OCI-LY3 (cell line): ENCODE data around the gene THAP5.

ENCODE experiments used
- H2AFZ ChIP-seq: fragments of 200-600, 300-600 bp; shearing (Covaris generic); 2 replicates; pipeline ENCODE4 v1.6.0; 2014; ENCODE audit warnings: antibody characterized with exemption, low read depth, low read length
- H3K27ac ChIP-seq: fragments of 200-600, 300-600 bp; sonication (generic); 2 replicates; pipeline ENCODE4 v1.5.1; 2014; ENCODE audit warnings: mild to moderate bottlenecking, low read length, moderate library complexity, mixed read lengths
- H3K27me3 ChIP-seq: fragments of 200-600, 300-600 bp; sonication (generic); 2 replicates; pipeline ENCODE4 v1.6.1; 2014; ENCODE audit warnings: low read depth, low read length, mixed read lengths
- H3K36me3 ChIP-seq: fragments of 200-600, 300-600 bp; sonication (generic); replicated peaks from 2 replicates; pipeline ENCODE3; 2014; ENCODE audit warnings: low read depth, low read length, mixed read lengths
- H3K4me1 ChIP-seq: fragments of 300-600, 200-600 bp; sonication (generic); 2 replicates; pipeline ENCODE4 v1.6.1; 2014; ENCODE audit warnings: low read length, mixed read lengths
- H3K4me2 ChIP-seq: fragments of 200-600, 300-600 bp; sonication (generic); 2 replicates; pipeline ENCODE4 v1.6.1; 2014; ENCODE audit warnings: low read length, mixed read lengths
- H3K4me3 ChIP-seq: fragments of 300-600, 200-600 bp; sonication (generic); 2 replicates; pipeline ENCODE4 v1.5.1; 2014; ENCODE audit warnings: antibody characterized with exemption, mild to moderate bottlenecking, low read length, moderate library complexity
- H3K79me2 ChIP-seq: fragments of 300-600, 200-600 bp; shearing (Covaris generic); 2 replicates; pipeline ENCODE4 v1.6.1; 2014; ENCODE audit warnings: mild to moderate bottlenecking, low read length, mixed read lengths
- H3K9ac ChIP-seq: fragments of 300-600, 200-600 bp; shearing (Covaris generic); 2 replicates; pipeline ENCODE4 v1.6.0; 2014; ENCODE audit warnings: mild to moderate bottlenecking, low read length, moderate library complexity
- H3K9me3 ChIP-seq: fragments of 200-600, 300-600 bp; shearing (Covaris generic); 2 replicates; pipeline ENCODE4 v1.6.1; 2014; ENCODE audit warnings: low read length, mixed read lengths; ENCODE audit not compliant: insufficient read depth
- H4K20me1 ChIP-seq: fragments of 200-600, 300-600 bp; sonication (generic); 2 replicates; pipeline ENCODE4 v1.6.1; 2016; ENCODE audit warnings: low read length, mixed read lengths; ENCODE audit not compliant: insufficient read depth
- EZH2phosphoT487 ChIP-seq: fragments of 200-600 bp; shearing (Covaris generic); IDR thresholded peaks from 2 replicates; pipeline ENCODE4 v1.6.1; 2018; ENCODE audit warnings: antibody characterized with exemption, mixed run types, low read depth
- TF ChIP-seq, protein P1 (sequence below): fragments of 200-600, 300-600 bp; sonication (generic); IDR thresholded peaks from 2 replicates; pipeline ENCODE4 v1.5.1; 2014; ENCODE audit warnings: antibody characterized with exemption, low read length, low read depth

The THAP5 gene

DNA sequence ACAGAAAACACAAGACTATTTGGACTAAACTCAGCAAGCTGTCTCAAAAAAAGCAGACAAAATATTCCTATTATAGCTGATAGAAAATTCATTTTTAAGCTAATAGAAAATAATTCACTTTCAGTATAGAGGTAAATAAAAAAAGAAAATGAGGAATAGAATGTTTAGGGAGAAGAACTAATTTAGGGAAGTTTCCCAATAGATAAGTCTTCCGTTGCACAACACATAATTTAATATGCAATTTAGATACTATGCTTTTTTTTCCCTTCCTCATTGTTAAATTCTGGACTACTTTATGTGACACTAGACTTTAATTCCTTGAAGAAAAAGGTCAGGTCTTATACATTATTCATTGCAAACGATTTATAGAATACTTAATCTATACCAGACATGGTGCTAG lies 53.9 kb downstream of the THAP5 start:
- no peak overlapping the region for H3K27ac ChIP-seq
- no peaks in the 10 kb centered on the region for H4K20me1 ChIP-seq
- no peak overlapping the region for H3K9ac ChIP-seq
- H3K36me3 ChIP-seq: peaks cover 18% of the 10 kb centered on the region
- H3K4me3 ChIP-seq: no peak overlapping the region
- peaks cover 5% of the 10 kb centered on the region; the same call in 1 of the 2 replicates for H3K79me2 ChIP-seq
- H3K4me2 ChIP-seq: no peak overlapping the region
- no peaks in the 10 kb centered on the region for H3K4me1 ChIP-seq
- no peak overlapping the region for H2AFZ ChIP-seq
- H3K27me3 ChIP-seq: no peaks in the 10 kb centered on the region
- TF ChIP-seq, protein P1, sequence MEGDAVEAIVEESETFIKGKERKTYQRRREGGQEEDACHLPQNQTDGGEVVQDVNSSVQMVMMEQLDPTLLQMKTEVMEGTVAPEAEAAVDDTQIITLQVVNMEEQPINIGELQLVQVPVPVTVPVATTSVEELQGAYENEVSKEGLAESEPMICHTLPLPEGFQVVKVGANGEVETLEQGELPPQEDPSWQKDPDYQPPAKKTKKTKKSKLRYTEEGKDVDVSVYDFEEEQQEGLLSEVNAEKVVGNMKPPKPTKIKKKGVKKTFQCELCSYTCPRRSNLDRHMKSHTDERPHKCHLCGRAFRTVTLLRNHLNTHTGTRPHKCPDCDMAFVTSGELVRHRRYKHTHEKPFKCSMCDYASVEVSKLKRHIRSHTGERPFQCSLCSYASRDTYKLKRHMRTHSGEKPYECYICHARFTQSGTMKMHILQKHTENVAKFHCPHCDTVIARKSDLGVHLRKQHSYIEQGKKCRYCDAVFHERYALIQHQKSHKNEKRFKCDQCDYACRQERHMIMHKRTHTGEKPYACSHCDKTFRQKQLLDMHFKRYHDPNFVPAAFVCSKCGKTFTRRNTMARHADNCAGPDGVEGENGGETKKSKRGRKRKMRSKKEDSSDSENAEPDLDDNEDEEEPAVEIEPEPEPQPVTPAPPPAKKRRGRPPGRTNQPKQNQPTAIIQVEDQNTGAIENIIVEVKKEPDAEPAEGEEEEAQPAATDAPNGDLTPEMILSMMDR: no peak
- no peak for TF ChIP-seq EZH2phosphoT487
- H3K9me3 ChIP-seq: no peaks in the 10 kb centered on the region

DNA sequence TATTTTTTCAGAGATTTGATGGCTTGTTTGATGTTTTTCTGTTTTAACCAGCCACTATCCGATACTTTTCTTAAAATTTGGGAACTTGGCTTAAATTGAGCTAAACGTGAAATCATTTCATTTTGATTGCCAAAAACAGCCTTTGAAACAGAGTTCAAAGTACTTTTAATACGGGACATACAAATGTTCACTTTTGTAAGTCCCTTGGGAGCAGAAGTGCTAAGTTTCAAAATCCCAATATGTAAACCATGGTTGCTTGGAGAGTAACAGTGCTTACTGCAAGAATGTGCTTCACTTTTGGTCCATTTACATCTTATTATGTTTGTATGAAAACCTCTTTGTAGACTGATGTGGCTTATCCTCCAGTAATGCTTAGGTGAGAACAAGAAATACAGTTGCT lies 54.5 kb downstream of the THAP5 start:
- peaks cover 5% of the 10 kb centered on the region; the same call in 1 of the 2 replicates for H3K79me2 ChIP-seq
- no peak overlapping the region for H3K27ac ChIP-seq
- no peak overlapping the region for H3K9ac ChIP-seq
- no peaks in the 10 kb centered on the region for H3K9me3 ChIP-seq
- H2AFZ ChIP-seq: no peak overlapping the region
- H3K36me3 ChIP-seq: peaks cover 18% of the 10 kb centered on the region
- H3K4me3 ChIP-seq: no peak overlapping the region
- H3K4me2 ChIP-seq: no peak overlapping the region
- no peaks in the 10 kb centered on the region for H4K20me1 ChIP-seq
- H3K4me1 ChIP-seq: no peaks in the 10 kb centered on the region
- no peaks in the 10 kb centered on the region for H3K27me3 ChIP-seq
- TF ChIP-seq, protein P1: no peak
- TF ChIP-seq EZH2phosphoT487: no peak
